Coronary artery (tissue), 2 donors: Measurements from ENCODE around the gene GPR176.

Experiments used
- DNase-seq: peaks from one replicate; pipeline ENCODE4 v3.0.0-alpha.2; 2017; ENCODE audit warnings: low spot score
- H3K27ac ChIP-seq, 2 donors: fragments of 200-600 bp; sonication (generic); one replicate each; pipeline ENCODE4 v1.5.1; 2016 to 2019
- H3K4me3 ChIP-seq: fragments of 200-600 bp; sonication (generic); 2 replicates; pipeline ENCODE4 v1.5.1; 2016; ENCODE audit warnings: mild to moderate bottlenecking, moderate library complexity
- CTCF ChIP-seq: fragments of 200-600 bp; sonication (generic); IDR thresholded peaks from one replicate; pipeline ENCODE4 v1.5.1; 2019; ENCODE audit warnings: antibody characterized with exemption

GPR176 gene

GRCh38 chr15:39803016-39803415 is 117.0 kb downstream of the GPR176 start:
- DNase-seq: no peak
- Histone ChIP-seq H3K4me3 (no peak overlapping the region), H3K27ac (no peak overlapping the region)
- TF ChIP-seq CTCF: no peak

GRCh38 chr15:39801641-39802309 is 118.3 kb downstream of the GPR176 start:
- Histone ChIP-seq H3K27ac (no peak overlapping the region), H3K4me3 (no peak overlapping the region)
- TF ChIP-seq CTCF: no peak
- DNase-seq: no peak

GRCh38 chr15:39799552-39800011 is 120.5 kb downstream of the GPR176 start:
- no peak for DNase-seq
- TF ChIP-seq CTCF: no peak
- Histone ChIP-seq H3K4me3 (no peak overlapping the region), H3K27ac (no peak overlapping the region)

- H3K27ac ChIP-seq: no peak overlapping the region
- DNase-seq: no peak
- TF ChIP-seq CTCF: no peak
Measured at GRCh38 chr15:39798382-39798781, 121.7 kb downstream of the GPR176 start.

GRCh38 chr15:39797407-39797806 is 122.7 kb downstream of the GPR176 start:
- Histone ChIP-seq H3K4me3 (no peak overlapping the region), H3K27ac (no peak overlapping the region)
- no peak for DNase-seq
- TF ChIP-seq CTCF: no peak

More at GRCh38 chr15:39798382-39798781, 121.7 kb downstream of the GPR176 start:
- no peak overlapping the region for H3K4me3 ChIP-seq

- no peak overlapping the region for H3K4me3 ChIP-seq
- no peak for DNase-seq
- TF ChIP-seq CTCF: no peak
- H3K27ac ChIP-seq: no peak overlapping the region
Measured at GRCh38 chr15:39796601-39797000, 123.5 kb downstream of the GPR176 start.

GRCh38 chr15:39795486-39795885 is 124.6 kb downstream of the GPR176 start:
- H3K4me3 ChIP-seq: no peak overlapping the region
- DNase-seq: no peak
- no peak overlapping the region for H3K27ac ChIP-seq

More at GRCh38 chr15:39795486-39795885, 124.6 kb downstream of the GPR176 start:
- TF ChIP-seq CTCF: no peak
